Stimulated activated CD4-positive, alpha-beta T cell treated with anti-CD3 and anti-CD28 coated beads, Interleukin-4, amount 100 ng/mL, for 24 hours (primary cell): ENCODE data around the gene NPY4R.
"Not testable (repeated sequence)": the region's sequence is repeated elsewhere in the genome, so short reads cannot be mapped to it uniquely, and the experiment has no call there.

Experiments
- DNase-seq: peaks from one replicate; pipeline ENCODE4 v3.0.0-alpha.2; 2020

The NPY4R gene

DNA sequence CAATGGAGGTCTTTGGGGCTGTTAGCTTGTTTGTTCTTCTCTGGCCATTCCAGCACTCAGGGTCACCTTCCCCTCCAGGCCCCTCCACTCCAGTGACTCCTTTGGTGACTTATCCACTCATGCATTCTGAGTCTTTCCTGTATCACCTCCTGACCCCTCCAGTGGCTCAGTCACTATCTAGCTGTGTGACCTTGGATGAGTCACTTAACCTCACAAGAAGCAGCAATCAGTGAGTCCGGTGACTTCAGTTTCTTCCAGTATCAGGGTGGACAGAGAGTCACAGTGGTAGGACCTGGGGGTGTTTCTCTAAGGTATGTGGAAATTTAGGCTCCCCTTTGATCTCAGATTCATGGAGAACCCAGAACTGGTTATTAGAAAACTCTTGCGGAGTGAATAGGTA is 9.8 kb downstream of the NPY4R start:
- not testable (repeated sequence) for DNase-seq

DNA sequence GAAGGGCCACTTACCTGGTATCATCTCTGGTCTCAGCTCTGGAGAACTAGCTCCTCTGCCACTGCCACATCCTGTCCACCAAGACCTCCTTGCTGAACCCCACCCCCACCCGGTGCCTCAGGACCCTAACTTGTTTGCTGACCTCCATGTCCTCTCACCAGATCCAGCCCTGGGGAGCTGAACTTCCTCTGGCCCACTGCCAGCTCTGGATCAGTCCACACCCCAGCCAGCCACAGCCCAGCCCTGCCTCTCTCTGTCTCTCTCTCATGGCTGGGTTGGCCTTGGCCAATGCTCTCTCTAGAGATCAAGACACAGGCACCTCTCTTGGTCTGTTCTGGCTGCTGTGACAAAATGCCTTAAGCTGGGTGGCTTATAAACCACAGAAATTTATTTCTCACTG is 14.4 kb downstream of the NPY4R start:
- not testable (repeated sequence) for DNase-seq

DNA sequence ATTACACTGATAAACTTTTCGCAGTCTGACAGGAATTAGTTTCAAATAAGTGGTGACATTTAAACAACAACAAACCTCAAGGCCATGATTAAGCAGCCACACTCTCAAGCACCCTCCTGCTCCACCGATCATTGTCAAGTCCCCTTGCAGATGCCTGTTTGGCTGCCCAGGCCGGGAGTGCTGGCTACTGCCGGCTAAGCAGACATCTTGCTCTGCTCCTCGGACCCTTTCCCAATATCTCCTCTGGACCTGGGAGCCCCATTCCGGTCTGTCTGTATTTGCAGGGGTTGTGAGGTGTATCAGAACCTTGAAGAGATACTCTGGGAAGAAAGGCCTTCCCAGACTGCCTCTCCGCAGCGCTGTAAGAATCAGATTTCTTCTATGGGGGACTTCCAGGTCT is 14.9 kb downstream of the NPY4R start:
- DNase-seq, result not testable (repeated sequence)

DNA sequence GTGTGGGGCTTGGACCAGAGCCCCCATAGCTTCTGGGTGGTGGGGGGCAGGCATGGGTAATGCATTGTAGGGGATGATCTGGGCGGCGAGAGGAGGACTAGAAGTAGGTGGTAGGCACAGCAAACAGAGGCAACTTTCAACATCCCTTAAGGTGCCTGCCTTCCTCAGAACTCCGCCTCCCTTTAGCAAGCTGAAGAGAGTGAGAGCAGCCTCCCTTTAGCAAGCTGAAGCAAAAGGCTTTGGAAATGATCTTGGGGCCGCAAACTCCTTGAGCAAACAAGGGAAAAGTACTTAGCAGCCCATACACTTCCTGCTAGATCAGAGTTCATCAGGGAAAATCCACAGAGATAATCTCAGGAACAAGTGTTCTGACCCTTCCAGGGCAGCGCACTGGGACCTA is 18.3 kb downstream of the NPY4R start:
- not testable (repeated sequence) for DNase-seq

DNA sequence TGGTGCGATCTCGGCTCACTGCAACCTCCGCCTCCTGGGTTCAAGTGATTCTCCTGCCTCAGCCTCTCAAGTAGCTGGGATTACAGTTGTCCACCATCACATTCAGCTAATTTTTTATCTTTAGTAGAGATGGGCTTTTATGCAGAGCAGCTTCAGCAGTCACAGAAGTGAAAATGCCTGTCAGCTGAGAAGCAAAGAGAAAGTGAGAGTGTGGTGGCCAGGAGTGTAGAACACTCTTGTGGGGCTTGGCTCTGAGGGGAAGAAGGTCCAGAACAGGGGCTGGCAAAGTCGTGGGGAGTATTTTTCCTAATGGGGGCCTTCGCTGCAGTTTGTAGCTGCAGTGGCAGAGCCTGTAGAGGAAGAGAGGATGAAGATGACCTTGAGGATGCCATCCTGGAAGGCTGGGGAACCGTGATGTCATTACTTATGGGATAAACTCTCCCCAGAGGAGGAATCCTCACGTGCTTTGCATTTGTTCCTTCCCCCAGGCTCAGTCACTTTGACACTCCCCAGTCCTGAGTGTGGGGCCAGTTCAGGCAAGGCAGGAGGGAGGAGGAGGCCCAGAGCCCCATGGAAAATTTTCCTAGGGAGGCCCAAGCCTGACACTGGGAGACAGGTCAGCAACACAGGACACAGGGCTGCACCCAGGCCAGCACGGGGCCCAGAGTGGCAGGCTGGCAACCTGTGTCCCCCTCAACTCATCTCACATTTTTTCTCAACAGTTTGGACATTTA is 20.2 kb downstream of the NPY4R start:
- not testable (repeated sequence) for DNase-seq

DNA sequence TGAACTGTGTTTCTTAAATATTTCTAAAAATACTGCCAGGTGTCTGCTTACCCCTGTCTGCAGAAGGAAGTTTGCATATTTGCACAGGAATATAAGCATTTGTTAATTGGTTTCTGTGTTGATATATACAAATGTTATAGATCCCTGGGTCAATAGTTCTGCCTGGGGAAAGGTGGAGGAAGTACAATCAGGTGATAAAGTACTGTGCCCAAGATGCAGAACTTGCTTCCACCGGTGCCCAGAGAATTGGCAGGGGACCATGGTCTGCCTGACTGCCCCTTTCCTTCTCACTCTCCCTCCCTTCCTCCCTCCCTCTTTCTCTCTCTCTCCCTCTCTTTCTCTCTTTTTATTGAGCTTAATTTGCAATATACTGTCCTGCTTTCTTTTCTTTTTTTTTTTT is 22.3 kb downstream of the NPY4R start:
- DNase-seq, result not testable (repeated sequence)

DNA sequence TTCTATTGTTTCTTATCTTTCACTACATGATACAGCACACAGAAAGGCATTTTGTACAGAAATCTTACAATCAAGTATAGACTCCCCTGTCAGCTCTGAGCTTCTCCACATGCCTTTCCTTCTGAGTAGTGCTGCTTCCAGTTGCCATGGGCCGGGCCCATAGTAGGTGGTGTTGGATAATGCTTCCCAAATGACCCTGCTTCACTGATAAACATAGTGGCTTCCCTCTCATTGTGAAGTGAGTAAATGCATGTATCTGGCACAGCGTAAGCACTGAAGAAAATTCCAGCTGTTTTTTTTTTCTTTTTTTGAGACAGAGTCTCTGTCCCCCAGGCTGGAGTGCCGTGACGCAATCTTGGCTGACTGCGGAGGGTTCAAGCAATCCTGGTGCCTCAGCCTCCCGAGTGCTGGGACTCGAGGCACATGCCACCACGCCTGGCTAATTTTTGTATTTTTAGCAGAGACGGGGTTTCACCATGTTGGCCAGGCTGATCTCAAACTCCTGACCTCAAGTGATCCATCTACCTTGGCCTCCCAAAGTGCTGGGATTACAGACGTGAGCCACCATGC is 23.0 kb downstream of the NPY4R start:
- not testable (repeated sequence) for DNase-seq

DNA sequence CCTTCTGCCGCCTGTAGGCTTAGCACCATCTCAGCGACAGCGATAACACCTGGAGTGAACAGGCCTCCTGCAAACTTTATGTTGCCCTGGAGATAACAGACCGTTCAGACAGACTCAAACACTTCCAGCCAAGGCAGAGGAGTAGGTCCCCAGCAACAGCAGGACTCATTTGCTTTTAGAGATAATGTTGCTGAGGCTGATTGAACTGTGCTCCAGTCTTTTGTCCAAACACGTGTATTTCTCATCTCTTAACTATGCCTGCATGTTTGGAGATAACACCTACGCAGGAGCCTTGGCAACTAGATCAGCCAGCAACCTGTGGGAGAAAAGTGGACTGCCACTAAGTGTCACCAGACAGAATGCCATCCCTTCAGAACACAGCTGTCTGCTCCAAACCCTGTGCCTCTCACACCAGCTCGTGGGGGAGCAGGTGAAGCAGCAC is 23.9 kb downstream of the NPY4R start:
- DNase-seq, result not testable (repeated sequence)

DNA sequence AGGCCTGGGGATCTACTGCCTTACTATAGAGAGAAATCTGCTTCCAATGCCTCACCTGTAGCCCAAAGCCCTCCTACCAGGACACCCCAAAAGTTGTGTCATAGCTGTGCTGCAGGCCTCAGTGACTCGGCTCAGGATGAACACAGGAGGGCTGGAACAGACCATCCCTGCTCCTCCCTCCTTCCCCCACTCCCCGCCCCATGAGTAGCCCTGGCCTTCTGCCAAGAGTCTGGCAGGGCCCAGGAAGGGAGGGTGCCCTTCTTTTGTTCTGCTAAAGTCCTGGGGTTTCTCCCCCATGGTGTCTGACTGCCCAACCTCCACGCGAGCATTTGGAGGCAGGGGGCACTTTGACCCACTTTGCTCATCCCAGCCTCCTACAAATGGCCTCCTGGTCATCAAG is 24.8 kb downstream of the NPY4R start:
- DNase-seq, result not testable (repeated sequence)

DNA sequence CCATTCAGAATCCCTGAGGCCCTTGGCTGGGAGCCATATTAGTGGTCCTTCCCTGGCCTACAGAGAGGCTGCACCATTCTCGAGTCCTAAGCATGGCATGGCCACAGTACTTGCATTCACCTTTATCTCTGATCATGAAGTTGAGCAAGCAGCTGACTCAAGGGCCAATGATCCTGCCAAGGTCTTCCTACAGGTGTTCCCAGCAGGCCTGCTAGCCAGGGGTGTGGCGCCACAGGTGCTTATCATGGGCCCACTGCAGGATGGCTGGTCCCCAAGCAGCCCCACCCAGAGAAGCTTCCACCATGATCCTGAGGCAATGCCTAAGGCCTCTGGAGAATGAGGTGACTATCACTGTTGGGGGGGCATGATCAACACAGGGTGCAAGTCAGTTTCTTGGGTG is 42.2 kb downstream of the NPY4R start:
- DNase-seq, result not testable (repeated sequence)

DNA sequence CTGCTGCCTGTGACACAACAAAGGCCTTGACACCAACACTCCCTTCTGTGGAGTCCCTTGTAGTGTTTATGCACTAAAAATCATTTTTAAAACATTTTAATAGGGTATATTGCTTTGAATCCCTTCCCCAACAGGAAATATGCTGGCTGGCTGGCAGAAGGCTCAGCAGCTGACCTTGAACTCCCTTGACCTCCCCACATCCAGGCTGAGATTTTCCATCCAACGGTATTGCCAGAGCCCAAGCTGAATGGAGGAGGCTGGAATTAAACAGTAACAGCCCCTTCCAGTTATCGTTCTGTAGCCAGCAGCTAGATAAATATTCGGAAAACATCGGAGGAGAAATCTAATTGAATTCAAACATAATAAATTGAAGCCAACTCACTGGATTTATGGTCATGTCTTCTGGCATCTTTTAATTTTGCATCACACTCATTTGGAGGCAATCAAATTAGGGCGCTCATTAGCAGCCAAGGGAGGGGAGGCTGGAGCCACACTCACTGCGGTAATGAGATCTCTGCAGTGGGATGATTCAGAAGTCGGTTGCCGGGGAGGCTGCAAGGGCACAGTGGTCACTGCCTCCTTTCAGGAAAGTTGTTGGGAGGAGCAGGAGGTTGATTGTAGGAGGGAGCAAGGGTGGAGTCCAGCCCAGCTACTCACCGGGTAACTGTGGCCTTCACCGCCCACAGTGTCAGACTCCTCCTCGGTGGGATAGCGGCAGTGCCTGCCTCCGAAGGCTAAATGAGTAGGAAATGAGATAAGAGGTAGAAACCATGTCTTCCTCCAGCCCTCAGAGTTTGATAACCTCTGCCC is 46.0 kb downstream of the NPY4R start:
- not testable (repeated sequence) for DNase-seq

DNA sequence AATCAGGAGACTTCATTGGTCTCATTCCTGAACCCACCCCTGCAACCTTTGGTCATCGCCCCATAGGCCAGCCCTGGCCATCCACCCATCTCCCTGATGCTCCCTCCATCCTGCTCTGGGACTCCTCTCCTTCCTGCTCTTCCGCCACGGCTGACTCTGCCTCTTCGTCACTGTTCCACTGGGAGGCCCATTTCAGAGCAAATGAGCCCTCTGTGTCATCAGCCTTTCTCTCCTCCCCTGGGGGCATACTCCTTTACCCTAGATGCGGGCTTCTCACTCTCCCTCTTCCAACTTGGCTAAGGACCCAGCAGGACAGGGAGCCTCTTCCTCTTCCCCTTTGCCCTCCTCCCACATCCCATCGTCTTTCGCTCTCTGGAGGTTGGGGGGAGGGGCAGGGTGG is 47.5 kb downstream of the NPY4R start:
- DNase-seq, result not testable (repeated sequence)

DNA sequence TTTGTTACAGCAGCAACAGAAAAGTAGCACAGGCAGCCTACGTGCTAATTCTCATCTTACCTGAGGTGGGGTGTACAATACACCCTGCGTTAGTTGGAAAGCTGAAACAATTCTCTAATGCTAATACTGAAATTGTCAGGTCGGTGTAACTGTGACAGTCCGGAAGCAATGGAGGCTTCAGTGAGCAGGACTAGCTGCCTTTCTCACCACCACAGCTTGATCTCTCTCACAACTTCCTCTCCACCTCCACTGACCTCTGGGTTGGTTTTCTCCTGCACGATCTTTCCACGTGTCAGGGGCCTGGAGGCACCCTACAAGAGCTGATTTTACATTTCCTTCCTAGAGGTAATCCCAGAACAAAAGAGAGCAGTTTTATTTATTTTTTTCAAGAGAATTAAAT is 50.5 kb downstream of the NPY4R start:
- not testable (repeated sequence) for DNase-seq

DNA sequence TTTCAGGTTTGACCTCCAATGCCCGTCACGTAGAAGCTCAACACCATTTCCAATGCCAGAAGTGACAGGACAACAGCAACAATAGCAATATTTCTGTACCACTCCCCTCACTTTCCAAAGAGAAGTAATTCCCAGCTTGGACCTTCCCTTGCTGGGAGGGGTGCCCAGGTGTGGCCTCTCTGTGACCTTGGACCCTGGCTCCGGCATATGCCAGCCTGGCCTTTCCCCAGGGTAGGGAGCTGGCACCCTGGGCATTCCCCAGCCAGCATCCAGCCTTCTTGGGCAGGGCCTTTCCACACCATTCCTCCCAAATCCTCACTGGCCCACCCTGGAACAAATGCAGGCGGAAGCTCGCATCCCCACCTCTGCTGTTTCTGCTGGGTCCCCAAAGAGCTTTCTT is 53.1 kb downstream of the NPY4R start:
- not testable (repeated sequence) for DNase-seq

DNA sequence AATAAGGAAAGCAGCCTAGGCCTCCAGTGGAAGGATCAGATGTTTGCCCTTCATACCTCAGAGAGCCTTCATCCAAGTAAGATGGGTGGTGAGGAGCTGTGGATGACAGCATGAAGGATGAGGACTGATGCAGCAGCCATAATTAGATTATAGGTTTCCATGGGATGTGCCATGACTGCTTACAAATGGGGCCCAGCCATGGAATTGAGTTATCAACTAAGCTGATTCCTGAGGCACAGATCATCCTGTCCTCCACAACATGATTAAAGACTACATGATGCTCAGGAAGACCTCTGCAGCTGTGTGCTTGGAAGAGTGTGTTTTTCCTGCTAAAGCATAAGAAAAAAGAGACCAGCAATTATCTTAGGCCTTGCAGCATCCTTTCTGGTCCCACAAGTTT is 54.6 kb downstream of the NPY4R start:
- DNase-seq, result not testable (repeated sequence)
